ENCODE results near the gene RNF175. TPM values are rescaled to one million over a fixed set of nuclear protein-coding genes. Genes with fewer than 3 reads are reported as not detected.

RNF175 gene
- total and polyA plus RNA-seq, 2 donors, result 0.14 to 0.19 TPM

GRCh38 chr4:153758688-153759406, 977 bp downstream of the RNF175 start:
- WGBS, result 87% methylated on average over 15 of the region's 15 CpGs
- H3K36me3 ChIP-seq (ENCODE audit: control insufficient read depth in 2 of 2, insufficient read depth in 2 of 2, low read length in 1 of 2), result no peaks in the 10 kb centered on the region
- no peak overlapping the region for H3K27ac ChIP-seq (ENCODE audit: low read depth in 1 of 2, low read length in 1 of 2)
- H3K4me1 ChIP-seq (ENCODE audit: control insufficient read depth in 2 of 2, insufficient read depth in 2 of 2, low read length in 2 of 2), result peaks cover 2 to 3% of the 10 kb centered on the region in 2 donors
- H3K27me3 ChIP-seq (ENCODE audit: control insufficient read depth in 2 of 2, insufficient read depth in 1 of 2, low read length in 1 of 2), result peaks cover 13 to 49% of the 10 kb centered on the region in 2 donors
- no peak overlapping the region for H3K4me3 ChIP-seq (ENCODE audit: low read length in 2 of 2)
- DNase-seq (ENCODE audit: low read depth in 6 of 9, low spot score in 9 of 9), result no peak
- peaks cover 0 to 4% of the 10 kb centered on the region in 2 donors for H3K9me3 ChIP-seq (ENCODE audit: control insufficient read depth in 2 of 2, insufficient read depth in 1 of 2, low read length in 1 of 2)

- Histone ChIP-seq H3K9me3 (ENCODE audit: control insufficient read depth in 2 of 2, insufficient read depth in 1 of 2, low read length in 1 of 2) (peaks cover 0 to 4% of the 10 kb centered on the region in 2 donors), H3K27ac (ENCODE audit: low read depth in 1 of 2, low read length in 1 of 2) (no peak overlapping the region), H3K27me3 (ENCODE audit: control insufficient read depth in 2 of 2, insufficient read depth in 1 of 2, low read length in 1 of 2) (peaks cover 13 to 49% of the 10 kb centered on the region in 2 donors), H3K4me1 (ENCODE audit: control insufficient read depth in 2 of 2, insufficient read depth in 2 of 2, low read length in 2 of 2) (peaks cover 2 to 3% of the 10 kb centered on the region in 2 donors), H3K36me3 (ENCODE audit: control insufficient read depth in 2 of 2, insufficient read depth in 2 of 2, low read length in 1 of 2) (no peaks in the 10 kb centered on the region), H3K4me3 (ENCODE audit: low read length in 2 of 2) (no peak overlapping the region)
- DNase-seq (ENCODE audit: low read depth in 6 of 9, low spot score in 9 of 9), result no peak
- 98% methylated on average over 2 of the region's 2 CpGs for WGBS
These were observed 1.7 kb downstream of the RNF175 start for GRCh38 chr4:153758136-153758535.

- Histone ChIP-seq H3K4me1 (ENCODE audit: control insufficient read depth in 2 of 2, insufficient read depth in 2 of 2, low read length in 2 of 2) (peaks cover 2 to 3% of the 10 kb centered on the region in 2 donors), H3K27me3 (ENCODE audit: control insufficient read depth in 2 of 2, insufficient read depth in 1 of 2, low read length in 1 of 2) (peaks cover 13 to 47% of the 10 kb centered on the region in 2 donors), H3K9me3 (ENCODE audit: control insufficient read depth in 2 of 2, insufficient read depth in 1 of 2, low read length in 1 of 2) (peaks cover 0 to 4% of the 10 kb centered on the region in 2 donors), H3K36me3 (ENCODE audit: control insufficient read depth in 2 of 2, insufficient read depth in 2 of 2, low read length in 1 of 2) (no peaks in the 10 kb centered on the region), H3K27ac (ENCODE audit: low read depth in 1 of 2, low read length in 1 of 2) (no peak overlapping the region), H3K4me3 (ENCODE audit: low read length in 2 of 2) (no peak overlapping the region)
- WGBS, result 58% methylated on average over 1 of the region's 1 CpG
- no peak for DNase-seq (ENCODE audit: low read depth in 6 of 9, low spot score in 9 of 9)
These were observed 2.4 kb downstream of the RNF175 start for GRCh38 chr4:153757407-153757806.

- Histone ChIP-seq H3K4me3 (ENCODE audit: low read length in 2 of 2) (no peak overlapping the region), H3K36me3 (ENCODE audit: control insufficient read depth in 2 of 2, insufficient read depth in 2 of 2, low read length in 1 of 2) (no peaks in the 10 kb centered on the region), H3K27ac (ENCODE audit: low read depth in 1 of 2, low read length in 1 of 2) (no peak overlapping the region), H3K9me3 (ENCODE audit: control insufficient read depth in 2 of 2, insufficient read depth in 1 of 2, low read length in 1 of 2) (peaks cover 0 to 4% of the 10 kb centered on the region in 2 donors), H3K27me3 (ENCODE audit: control insufficient read depth in 2 of 2, insufficient read depth in 1 of 2, low read length in 1 of 2) (peaks cover 3 to 29% of the 10 kb centered on the region in 2 donors), H3K4me1 (ENCODE audit: control insufficient read depth in 2 of 2, insufficient read depth in 2 of 2, low read length in 2 of 2) (peaks cover 2 to 3% of the 10 kb centered on the region in 2 donors)
- 77% methylated on average over 2 of the region's 2 CpGs for WGBS
- no peak for DNase-seq (ENCODE audit: low read depth in 6 of 9, low spot score in 9 of 9)
These were observed 4.6 kb downstream of the RNF175 start for GRCh38 chr4:153755186-153755585.

GRCh38 chr4:153750197-153750817, 9.5 kb downstream of the RNF175 start:
- Histone ChIP-seq H3K4me1 (ENCODE audit: control insufficient read depth in 2 of 2, insufficient read depth in 2 of 2, low read length in 2 of 2) (no peaks in the 10 kb centered on the region), H3K4me3 (ENCODE audit: low read length in 2 of 2) (no peak overlapping the region), H3K36me3 (ENCODE audit: control insufficient read depth in 2 of 2, insufficient read depth in 2 of 2, low read length in 1 of 2) (no peaks in the 10 kb centered on the region), H3K27me3 (ENCODE audit: control insufficient read depth in 2 of 2, insufficient read depth in 1 of 2, low read length in 1 of 2) (no peaks in the 10 kb centered on the region), H3K9me3 (ENCODE audit: control insufficient read depth in 2 of 2, insufficient read depth in 1 of 2, low read length in 1 of 2) (no peaks in the 10 kb centered on the region), H3K27ac (ENCODE audit: low read depth in 1 of 2, low read length in 1 of 2) (no peak overlapping the region)
- peak; percentile 40 to 88 (median 67) for DNase-seq (ENCODE audit: low read depth in 6 of 9, low spot score in 9 of 9)
- 43% methylated on average over 5 of the region's 5 CpGs for WGBS

- Histone ChIP-seq H3K27me3 (ENCODE audit: control insufficient read depth in 2 of 2, insufficient read depth in 1 of 2, low read length in 1 of 2) (no peaks in the 10 kb centered on the region), H3K27ac (ENCODE audit: low read depth in 1 of 2, low read length in 1 of 2) (no peak overlapping the region), H3K36me3 (ENCODE audit: control insufficient read depth in 2 of 2, insufficient read depth in 2 of 2, low read length in 1 of 2) (no peaks in the 10 kb centered on the region), H3K4me1 (ENCODE audit: control insufficient read depth in 2 of 2, insufficient read depth in 2 of 2, low read length in 2 of 2) (no peaks in the 10 kb centered on the region), H3K4me3 (ENCODE audit: low read length in 2 of 2) (no peak overlapping the region), H3K9me3 (ENCODE audit: control insufficient read depth in 2 of 2, insufficient read depth in 1 of 2, low read length in 1 of 2) (peaks cover 0 to 5% of the 10 kb centered on the region in 2 donors)
- 88% methylated on average over 6 of the region's 6 CpGs for WGBS
- DNase-seq (ENCODE audit: low read depth in 6 of 9, low spot score in 9 of 9), result no peak
These were observed 11.4 kb downstream of the RNF175 start for GRCh38 chr4:153748378-153748777.

- Histone ChIP-seq H3K9me3 (ENCODE audit: control insufficient read depth in 2 of 2, insufficient read depth in 1 of 2, low read length in 1 of 2) (peaks cover 0 to 5% of the 10 kb centered on the region in 2 donors), H3K27me3 (ENCODE audit: control insufficient read depth in 2 of 2, insufficient read depth in 1 of 2, low read length in 1 of 2) (no peaks in the 10 kb centered on the region), H3K27ac (ENCODE audit: low read depth in 1 of 2, low read length in 1 of 2) (no peak overlapping the region), H3K36me3 (ENCODE audit: control insufficient read depth in 2 of 2, insufficient read depth in 2 of 2, low read length in 1 of 2) (no peaks in the 10 kb centered on the region), H3K4me1 (ENCODE audit: control insufficient read depth in 2 of 2, insufficient read depth in 2 of 2, low read length in 2 of 2) (no peaks in the 10 kb centered on the region), H3K4me3 (ENCODE audit: low read length in 2 of 2) (no peak overlapping the region)
- no peak for DNase-seq (ENCODE audit: low read depth in 6 of 9, low spot score in 9 of 9)
- 72% methylated on average over 4 of the region's 4 CpGs for WGBS
These were observed 12.3 kb downstream of the RNF175 start for GRCh38 chr4:153747406-153747955.

GRCh38 chr4:153745651-153746050, 14.2 kb downstream of the RNF175 start:
- DNase-seq (ENCODE audit: low read depth in 6 of 9, low spot score in 9 of 9), result no peak
- peaks cover 0 to 5% of the 10 kb centered on the region in 2 donors for H3K9me3 ChIP-seq (ENCODE audit: control insufficient read depth in 2 of 2, insufficient read depth in 1 of 2, low read length in 1 of 2)
- no peak overlapping the region for H3K27ac ChIP-seq (ENCODE audit: low read depth in 1 of 2, low read length in 1 of 2)
- H3K36me3 ChIP-seq (ENCODE audit: control insufficient read depth in 2 of 2, insufficient read depth in 2 of 2, low read length in 1 of 2), result no peaks in the 10 kb centered on the region
- H3K27me3 ChIP-seq (ENCODE audit: control insufficient read depth in 2 of 2, insufficient read depth in 1 of 2, low read length in 1 of 2), result no peaks in the 10 kb centered on the region
- no peaks in the 10 kb centered on the region for H3K4me1 ChIP-seq (ENCODE audit: control insufficient read depth in 2 of 2, insufficient read depth in 2 of 2, low read length in 2 of 2)
- H3K4me3 ChIP-seq (ENCODE audit: low read length in 2 of 2), result no peak overlapping the region

GRCh38 chr4:153741541-153741940, 18.3 kb downstream of the RNF175 start:
- Histone ChIP-seq H3K36me3 (ENCODE audit: control insufficient read depth in 2 of 2, insufficient read depth in 2 of 2, low read length in 1 of 2) (no peaks in the 10 kb centered on the region), H3K27ac (ENCODE audit: low read depth in 1 of 2, low read length in 1 of 2) (no peak overlapping the region), H3K9me3 (ENCODE audit: control insufficient read depth in 2 of 2, insufficient read depth in 1 of 2, low read length in 1 of 2) (peaks cover 0 to 5% of the 10 kb centered on the region in 2 donors), H3K4me1 (ENCODE audit: control insufficient read depth in 2 of 2, insufficient read depth in 2 of 2, low read length in 2 of 2) (no peaks in the 10 kb centered on the region), H3K4me3 (ENCODE audit: low read length in 2 of 2) (no peak overlapping the region), H3K27me3 (ENCODE audit: control insufficient read depth in 2 of 2, insufficient read depth in 1 of 2, low read length in 1 of 2) (no peaks in the 10 kb centered on the region)
- 88% methylated on average over 2 of the region's 2 CpGs for WGBS
- no peak for DNase-seq (ENCODE audit: low read depth in 6 of 9, low spot score in 9 of 9)
